ENCODE results near the gene SENP8. TPM values are rescaled to one million over a fixed set of nuclear protein-coding genes. Genes with fewer than 3 reads are reported as not detected.
"Not testable (repeated sequence)": the region's sequence is repeated elsewhere in the genome, so short reads cannot be mapped to it uniquely, and the experiment has no call there.

The SENP8 gene
- total and polyA plus RNA-seq, 7 donors, result 1.5 to 5.0 (median 3.3) TPM

GRCh38 chr15:72096796-72097195, 21.4 kb upstream of the SENP8 start:
- Histone ChIP-seq H3K27ac (no peak overlapping the region), H3K9me3 (no peaks in the 10 kb centered on the region), H3K36me3 (ENCODE audit: insufficient read depth in 1 of 2, low read depth in 1 of 2) (no peaks in the 10 kb centered on the region), H3K27me3 (ENCODE audit: insufficient read depth in 3 of 3, low read length in 2 of 3) (no peaks in the 10 kb centered on the region), H3K4me1 (peaks cover 5% of the 10 kb centered on the region), H3K4me3 (no peak overlapping the region)
- ATAC-seq, result no peak
- no peak for DNase-seq
- 88 to 97% (median 90%) methylated on average over 1 of the region's 1 CpG for WGBS, 3 donors
- no peak for TF ChIP-seq CTCF (IDR thresholded peaks at IDR 0.05)
- intact Hi-C loops (cut with DNase I), result no loop called here

GRCh38 chr15:72098040-72098439, 20.2 kb upstream of the SENP8 start:
- intact Hi-C loops (cut with DNase I), result no loop called here
- Histone ChIP-seq H3K4me3 (no peak overlapping the region), H3K27ac (no peak overlapping the region), H3K27me3 (ENCODE audit: insufficient read depth in 3 of 3, low read length in 2 of 3) (no peaks in the 10 kb centered on the region), H3K36me3 (ENCODE audit: insufficient read depth in 1 of 2, low read depth in 1 of 2) (no peaks in the 10 kb centered on the region), H3K9me3 (no peaks in the 10 kb centered on the region), H3K4me1 (peaks cover 5% of the 10 kb centered on the region)
- no peak for ATAC-seq
- DNase-seq, result no peak
- no peak for TF ChIP-seq CTCF (IDR thresholded peaks at IDR 0.05)

GRCh38 chr15:72099155-72099554, 19.0 kb upstream of the SENP8 start:
- Histone ChIP-seq H3K9me3 (no peaks in the 10 kb centered on the region), H3K4me1 (peaks cover 11% of the 10 kb centered on the region), H3K36me3 (ENCODE audit: insufficient read depth in 1 of 2, low read depth in 1 of 2) (no peaks in the 10 kb centered on the region), H3K4me3 (no peak overlapping the region), H3K27ac (no peak overlapping the region), H3K27me3 (ENCODE audit: insufficient read depth in 3 of 3, low read length in 2 of 3) (no peaks in the 10 kb centered on the region)
- no peak for TF ChIP-seq CTCF (IDR thresholded peaks at IDR 0.05)
- no peak for ATAC-seq
- no peak for DNase-seq
- intact Hi-C loops (cut with DNase I), result no loop called here
- 89 to 95% (median 93%) methylated on average over 4 of the region's 4 CpGs for WGBS, 3 donors

- H3K27ac ChIP-seq; DNase-seq; H3K4me3 ChIP-seq; H3K27me3 ChIP-seq (ENCODE audit: insufficient read depth in 3 of 3, low read length in 2 of 3); ATAC-seq; H3K36me3 ChIP-seq (ENCODE audit: insufficient read depth in 1 of 2, low read depth in 1 of 2); intact Hi-C loops (cut with DNase I); H3K9me3 ChIP-seq: not testable (repeated sequence)
- H3K4me1 ChIP-seq, result peaks cover 19% of the 10 kb centered on the region
- WGBS, 3 donors, result 95 to 98% (median 95%) methylated on average over 10 to 27 of the region's 33 CpGs
Measured at GRCh38 chr15:72100551-72100950, 17.7 kb upstream of the SENP8 start.

- DNase-seq (no peak), ATAC-seq (no peak)
- H3K27ac ChIP-seq, result no peak overlapping the region
- H3K4me1 ChIP-seq, result peaks cover 34% of the 10 kb centered on the region
- no peaks in the 10 kb centered on the region for H3K9me3 ChIP-seq
- WGBS, 3 donors, result 91 to 96% (median 93%) methylated on average over 3 of the region's 3 CpGs
- no peaks in the 10 kb centered on the region for H3K27me3 ChIP-seq (ENCODE audit: insufficient read depth in 3 of 3, low read length in 2 of 3)
- TF ChIP-seq CTCF (IDR thresholded peaks at IDR 0.05), result no peak
- H3K36me3 ChIP-seq (ENCODE audit: insufficient read depth in 1 of 2, low read depth in 1 of 2), result no peaks in the 10 kb centered on the region
- H3K4me3 ChIP-seq, result no peak overlapping the region
- intact Hi-C loops (cut with DNase I), result no loop called here
Measured at GRCh38 chr15:72105111-72105510, 13.1 kb upstream of the SENP8 start.

Data from psoas muscle (tissue), 8 donors.